SU-DHL-6 (cell line): ENCODE measurements around the gene PMIS2.

Source experiments
- CTCF ChIP-seq: fragments of 200-600 bp; sonication (generic); IDR thresholded peaks from one replicate; pipeline ENCODE4 v1.5.1; 2017; ENCODE audit warnings: antibody characterized with exemption, mild to moderate bottlenecking, low read length, moderate library complexity; ENCODE audit not compliant: insufficient read depth, poor library complexity, severe bottlenecking
- EZH2phosphoT487 ChIP-seq: fragments of 200-600 bp; sonication (generic), shearing (Covaris generic); conservative IDR thresholded peaks from 2 replicates; pipeline ENCODE4 v1.6.1; 2018; ENCODE audit warnings: mild to moderate bottlenecking, antibody characterized with exemption, low read length, moderate library complexity, mixed read lengths

GRCh38 chr19:35546532-35546931, 39.4 kb upstream of the PMIS2 start:
- TF ChIP-seq CTCF (no peak), EZH2phosphoT487 (no peak)
